Measurements from ENCODE around the gene IGSF9B. TPM values are rescaled to one million over a fixed set of nuclear protein-coding genes. Genes with fewer than 3 reads are reported as not detected.

Gene IGSF9B
- total RNA-seq, 1 donor, result 0.81 TPM

GRCh38 chr11:133924661-133925060 lies 32.1 kb downstream of the IGSF9B start:
- DNase-seq (ENCODE audit: low read depth in 2 of 3, low spot score in 2 of 3), result no peak

GRCh38 chr11:133922078-133922870 lies 34.5 kb downstream of the IGSF9B start:
- no peak for DNase-seq (ENCODE audit: low read depth in 2 of 3, low spot score in 2 of 3)

DNA sequence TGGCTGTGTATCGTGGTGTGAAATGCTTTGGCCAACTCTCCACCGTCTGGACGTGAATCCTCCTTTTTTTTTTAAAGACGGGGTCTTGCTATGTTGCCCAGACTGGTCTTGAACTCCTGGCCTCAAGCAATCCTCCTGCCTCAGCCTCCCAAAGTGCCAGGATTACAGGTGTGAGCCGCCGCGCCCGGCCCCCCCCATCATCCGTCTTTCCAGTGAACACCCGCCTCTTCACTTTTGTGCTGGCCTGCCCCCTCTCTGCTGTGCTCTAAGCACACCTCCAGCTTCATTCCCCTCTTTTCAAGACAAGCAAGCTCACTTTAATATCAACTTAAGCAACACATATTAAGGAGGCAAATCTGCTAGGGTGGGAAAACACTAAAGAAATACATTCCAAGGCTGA lies 35.3 kb downstream of the IGSF9B start:
- DNase-seq (ENCODE audit: low read depth in 2 of 3, low spot score in 2 of 3), result no peak

DNA sequence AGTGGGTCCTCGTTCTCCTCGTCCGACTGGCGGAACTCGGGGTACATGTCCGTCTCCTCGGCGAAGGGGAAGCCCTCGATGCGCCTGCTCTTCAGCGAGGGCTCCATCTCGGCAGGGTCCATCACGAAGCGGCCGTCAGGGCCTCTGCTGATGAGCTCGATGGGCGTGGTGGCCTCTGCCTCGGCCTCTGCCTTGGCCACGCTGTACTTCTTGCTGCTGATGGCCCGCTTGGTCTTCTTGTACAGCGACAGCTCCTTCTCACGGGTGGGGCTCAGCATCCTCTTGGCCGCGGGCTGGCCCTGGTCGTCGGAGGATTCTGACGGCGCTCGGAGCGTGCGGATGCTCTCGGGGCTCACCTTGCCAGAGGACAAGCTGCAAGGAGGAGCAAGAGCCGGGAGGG lies 35.7 kb downstream of the IGSF9B start:
- DNase-seq (ENCODE audit: low read depth in 2 of 3, low spot score in 2 of 3), result no peak

DNA sequence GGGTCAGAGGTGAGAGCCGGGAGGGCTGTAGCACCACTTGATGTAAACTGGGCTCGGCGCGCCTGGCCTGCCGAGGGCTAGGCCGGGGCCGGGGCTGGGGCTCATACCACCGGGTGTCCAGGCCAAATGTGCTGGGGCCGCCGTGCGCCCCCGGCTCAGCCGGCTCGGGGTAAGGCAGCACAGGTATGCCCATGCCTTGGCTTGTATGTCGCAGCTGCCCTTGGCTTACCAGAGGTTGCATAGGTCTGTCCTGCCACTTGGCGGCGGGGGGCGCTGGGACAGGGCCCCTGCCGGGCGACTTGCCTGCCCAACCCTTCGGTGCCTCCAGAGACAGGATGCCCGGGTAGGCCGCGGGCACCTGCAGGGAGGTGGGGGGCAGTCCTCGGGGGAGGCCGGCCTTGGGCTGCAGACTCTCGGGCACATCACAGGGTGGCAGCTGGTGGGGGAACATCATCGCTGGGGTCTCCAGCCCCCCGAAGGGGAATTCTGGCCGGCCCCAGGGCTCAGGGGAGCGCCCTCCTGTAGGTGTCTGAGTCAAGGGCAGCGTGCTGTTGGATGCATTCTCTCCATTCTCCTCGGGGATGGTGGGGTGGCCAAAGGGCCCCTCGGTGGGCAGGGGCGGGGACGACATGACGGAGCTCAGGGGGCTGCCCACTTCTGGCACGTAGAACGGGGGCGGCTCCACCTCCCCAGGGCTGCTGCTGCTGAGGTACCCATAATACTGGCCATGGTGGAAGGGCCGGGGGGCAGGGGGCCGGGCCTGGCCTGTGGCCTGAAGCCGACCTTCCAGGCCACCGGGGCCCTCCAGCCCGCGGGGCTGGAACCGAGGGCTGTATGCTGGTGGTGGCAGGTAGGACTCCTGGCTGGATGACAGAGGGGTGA lies 36.4 kb downstream of the IGSF9B start:
- no peak for DNase-seq (ENCODE audit: low read depth in 2 of 3, low spot score in 2 of 3)

DNA sequence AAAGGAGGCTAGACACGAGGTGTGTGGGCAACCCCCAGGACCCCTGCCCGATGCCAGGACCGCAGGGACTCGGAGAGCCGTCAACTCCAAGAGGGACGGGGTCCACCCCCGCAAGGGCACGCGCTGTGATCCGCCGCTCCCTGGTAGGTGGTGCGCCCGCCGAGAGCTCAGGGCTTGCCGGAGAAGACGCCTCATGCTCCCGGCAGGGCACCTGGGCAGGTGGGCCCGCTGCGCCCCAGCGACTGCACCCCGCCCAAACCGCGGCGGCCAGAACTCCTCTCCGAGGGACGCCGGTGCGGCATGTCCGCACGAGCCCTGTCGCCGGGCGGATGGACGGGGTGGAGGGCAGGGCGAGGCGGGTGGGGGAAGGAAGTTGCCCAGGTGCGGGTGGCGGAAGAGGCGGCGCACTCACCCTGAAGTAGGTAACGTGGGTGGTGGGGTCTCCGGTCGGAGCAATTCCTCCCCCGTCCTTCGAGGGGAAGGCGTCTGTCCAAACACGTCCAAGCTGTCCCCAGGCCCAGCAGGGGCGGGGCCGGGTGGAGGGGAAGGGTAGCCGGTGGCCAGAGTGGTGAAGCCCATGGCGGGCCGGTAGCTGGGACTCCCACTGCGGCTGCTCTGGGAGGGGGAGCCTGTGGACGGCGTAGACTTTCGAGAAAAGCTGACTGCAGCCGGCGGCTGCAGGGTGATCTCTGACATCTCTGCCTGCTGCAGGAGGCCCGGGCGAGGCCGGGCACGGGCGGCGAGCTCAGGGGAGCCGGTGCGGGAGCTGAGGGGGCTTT lies 37.2 kb downstream of the IGSF9B start:
- DNase-seq (ENCODE audit: low read depth in 2 of 3, low spot score in 2 of 3), result no peak

DNA sequence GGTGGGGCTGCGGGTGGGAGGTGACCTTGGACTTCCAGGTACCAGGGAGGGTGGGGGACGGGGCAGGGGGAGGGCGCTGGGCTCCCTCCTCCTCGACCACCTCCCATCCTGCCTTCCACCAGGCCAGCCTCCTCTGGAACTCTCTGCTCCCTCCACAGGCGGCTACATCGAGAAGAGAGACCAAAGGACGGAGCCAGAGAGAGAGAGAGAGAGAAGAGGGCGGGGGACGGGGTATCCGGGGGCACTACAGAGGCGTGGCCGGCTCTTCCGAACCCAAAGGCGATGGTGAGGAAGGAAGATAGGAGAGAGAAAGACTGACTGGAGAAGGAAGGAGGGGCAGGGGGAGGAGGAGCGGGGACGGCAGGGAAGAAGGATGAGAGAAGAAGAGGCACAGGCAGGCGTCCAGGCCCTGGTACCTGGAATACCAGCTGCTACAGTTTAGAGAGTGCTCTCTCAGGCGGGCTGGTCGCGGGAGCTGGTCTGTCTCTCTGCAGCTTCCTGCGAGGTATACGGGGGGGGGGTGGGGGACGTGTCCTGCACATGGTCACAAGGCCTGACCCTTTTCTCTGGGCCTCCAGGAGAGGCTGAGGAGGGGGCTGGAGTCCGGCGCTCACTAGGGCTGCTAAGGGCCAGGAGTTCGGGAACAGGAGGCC lies 38.0 kb downstream of the IGSF9B start:
- DNase-seq (ENCODE audit: low read depth in 2 of 3, low spot score in 2 of 3), result no peak

- DNase-seq (ENCODE audit: low read depth in 2 of 3, low spot score in 2 of 3), result no peak
Observed at GRCh38 chr11:133917921-133918607, 38.7 kb downstream of the IGSF9B start.

- no peak for DNase-seq (ENCODE audit: low read depth in 2 of 3, low spot score in 2 of 3)
Observed at GRCh38 chr11:133916784-133917440, 39.9 kb downstream of the IGSF9B start.

DNA sequence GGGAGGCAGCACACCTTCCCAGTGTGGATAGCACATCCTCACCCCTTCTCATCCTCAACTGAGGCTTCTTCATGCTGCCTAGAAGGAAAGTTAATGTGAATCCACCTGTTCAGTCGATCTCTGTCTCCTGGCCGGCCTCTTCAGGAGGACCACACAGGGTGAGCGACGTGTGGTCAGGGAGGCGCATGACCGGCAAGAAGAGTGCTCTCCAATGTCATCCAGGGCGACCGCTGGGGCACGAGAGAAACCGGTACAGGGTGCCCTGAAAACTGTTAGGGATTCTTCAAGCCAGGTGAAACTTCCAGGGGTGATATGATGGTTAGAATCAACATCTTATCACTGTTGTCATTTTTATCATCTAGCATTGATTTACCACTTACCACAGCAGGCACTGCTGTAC lies 43.0 kb downstream of the IGSF9B start:
- DNase-seq (ENCODE audit: low read depth in 2 of 3, low spot score in 2 of 3), result no peak

GRCh38 chr11:133911171-133911570 lies 45.6 kb downstream of the IGSF9B start:
- DNase-seq (ENCODE audit: low read depth in 2 of 3, low spot score in 2 of 3), result peak in 1 of 3 donors; percentile 14

- no peak for DNase-seq (ENCODE audit: low read depth in 2 of 3, low spot score in 2 of 3)
Observed at GRCh38 chr11:133910101-133910500, 46.7 kb downstream of the IGSF9B start.

- no peak for DNase-seq (ENCODE audit: low read depth in 2 of 3, low spot score in 2 of 3)
Observed at GRCh38 chr11:133908827-133909226, 47.9 kb downstream of the IGSF9B start.

GRCh38 chr11:133907841-133908241 lies 48.9 kb downstream of the IGSF9B start:
- DNase-seq (ENCODE audit: low read depth in 2 of 3, low spot score in 2 of 3), result no peak

GRCh38 chr11:133907216-133907615 lies 49.6 kb downstream of the IGSF9B start:
- no peak for DNase-seq (ENCODE audit: low read depth in 2 of 3, low spot score in 2 of 3)

DNA sequence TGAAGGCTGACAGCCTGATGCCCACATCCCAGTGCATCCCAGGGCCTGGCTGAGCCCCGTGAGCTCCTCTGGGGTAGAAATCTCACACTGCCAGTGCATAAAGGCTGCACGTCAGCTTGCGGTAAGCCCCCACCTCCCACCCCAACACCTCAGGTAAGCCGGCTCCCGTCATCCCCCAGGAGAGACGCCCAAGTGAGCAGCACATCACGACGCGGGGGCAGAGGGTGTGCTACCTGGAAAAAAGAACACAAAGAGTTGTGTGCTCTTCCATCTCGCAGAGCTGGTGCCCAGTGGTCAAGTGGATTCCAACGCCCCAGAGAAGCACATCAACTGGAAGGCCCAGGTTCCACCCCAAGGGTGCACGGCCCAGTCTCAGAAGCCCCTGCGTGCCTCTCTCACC lies 50.0 kb downstream of the IGSF9B start:
- no peak for DNase-seq (ENCODE audit: low read depth in 2 of 3, low spot score in 2 of 3)

DNA sequence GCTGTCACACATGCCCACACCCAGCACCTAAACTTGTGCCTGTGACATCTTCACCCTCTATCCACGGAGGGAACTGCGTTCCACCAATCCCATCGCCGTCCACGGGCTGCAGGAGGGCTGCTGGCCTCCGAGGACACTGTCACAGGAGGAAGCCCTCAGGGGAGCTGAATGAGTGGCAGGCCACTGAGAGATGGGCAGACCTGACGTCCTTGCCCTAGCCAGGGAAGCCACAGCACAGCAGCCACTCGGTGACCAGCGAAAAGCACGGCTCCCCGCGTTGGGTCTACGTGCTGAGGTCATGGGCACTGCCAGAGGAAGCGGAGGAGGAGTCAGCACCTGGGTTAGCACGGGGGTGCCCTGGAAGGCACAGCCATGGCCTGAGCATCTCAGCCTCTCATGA lies 50.5 kb downstream of the IGSF9B start:
- no peak for DNase-seq (ENCODE audit: low read depth in 2 of 3, low spot score in 2 of 3)

- no peak for DNase-seq (ENCODE audit: low read depth in 2 of 3, low spot score in 2 of 3)
Observed at GRCh38 chr11:133905677-133906156, 51.1 kb downstream of the IGSF9B start.

GRCh38 chr11:133904818-133905515 lies 51.8 kb downstream of the IGSF9B start:
- DNase-seq (ENCODE audit: low read depth in 2 of 3, low spot score in 2 of 3), result no peak

Data from hematopoietic multipotent progenitor cell (in vitro differentiated cells).